Stromal cell of bone marrow (primary cell): ENCODE data around the gene CAPN11.

Experiments
- DNase-seq: peaks from one replicate; pipeline ENCODE4 v3.0.0-alpha.2; 2012; ENCODE audit warnings: low read depth

Gene CAPN11

GRCh38 chr6:44214307-44214706 is 55.7 kb downstream of the CAPN11 start:
- DNase-seq, result no peak

GRCh38 chr6:44216677-44217331 is 58.2 kb downstream of the CAPN11 start, which contains the start of gene MYMX:
Gene MYMX, plus strand, starts transcription at chr6:44216926. Its CDS starts 546 bp downstream, at chr6:44217472.
- no peak for DNase-seq

GRCh38 chr6:44217332-44218143 is 58.9 kb downstream of the CAPN11 start:
- no peak for DNase-seq

- DNase-seq, result no peak
Measured at GRCh38 chr6:44219053-44219814, 60.6 kb downstream of the CAPN11 start.

- no peak for DNase-seq
Measured at GRCh38 chr6:44219815-44220784, 61.5 kb downstream of the CAPN11 start.

GRCh38 chr6:44220913-44221290 is 62.3 kb downstream of the CAPN11 start:
- DNase-seq, result no peak

GRCh38 chr6:44221291-44221960 is 62.8 kb downstream of the CAPN11 start:
- peak; percentile 53 for DNase-seq

GRCh38 chr6:44221961-44222335 is 63.3 kb downstream of the CAPN11 start:
- DNase-seq, result no peak

- DNase-seq, result no peak
Measured at GRCh38 chr6:44222486-44223318, 64.1 kb downstream of the CAPN11 start.

- no peak for DNase-seq
Measured at GRCh38 chr6:44223319-44224028, 64.9 kb downstream of the CAPN11 start, which contains the start of gene SLC29A1. Gene SLC29A1, plus strand, starts transcription at chr6:44223595. Its CDS starts 3,719 bp downstream, at chr6:44227314.

GRCh38 chr6:44224029-44224964 is 65.7 kb downstream of the CAPN11 start:
- DNase-seq, result no peak

- DNase-seq, result no peak
Measured at GRCh38 chr6:44224965-44225305, 66.3 kb downstream of the CAPN11 start.

- no peak for DNase-seq
Measured at GRCh38 chr6:44225579-44226325, 67.1 kb downstream of the CAPN11 start.

- no peak for DNase-seq
Measured at GRCh38 chr6:44226368-44227147, 67.9 kb downstream of the CAPN11 start.

GRCh38 chr6:44227148-44227793 is 68.7 kb downstream of the CAPN11 start:
- no peak for DNase-seq

GRCh38 chr6:44228031-44228430 is 69.4 kb downstream of the CAPN11 start:
- no peak for DNase-seq
